Neural cell (in vitro differentiated cells): ENCODE measurements around the gene MCMBP. TPM values are rescaled to one million over a fixed set of nuclear protein-coding genes. Genes with fewer than 3 reads are reported as not detected.

Experiments
- H2AFZ ChIP-seq: fragments of 200-600, 300-800 bp; sonication (generic), shearing (Covaris generic); 2 replicates; pipeline ENCODE4 v1.6.0; 2014; ENCODE audit warnings: low read depth, mild to moderate bottlenecking, antibody characterized with exemption, low read length, moderate library complexity
- H3F3A ChIP-seq: fragments of 200-600 bp; shearing (Covaris generic); 2 replicates; pipeline ENCODE4 v1.6.1; 2016; ENCODE audit warnings: mild to moderate bottlenecking, moderate library complexity, mixed read lengths, antibody characterized with exemption, low read length; ENCODE audit not compliant: insufficient read depth, poor library complexity, severe bottlenecking
- H3K27ac ChIP-seq: fragments of 200-600, 300-800 bp; sonication (generic), shearing (Covaris generic); 2 replicates; pipeline ENCODE4 v1.5.1; 2014; ENCODE audit warnings: mild to moderate bottlenecking, low read length, moderate library complexity
- H3K27me3 ChIP-seq: fragments of 300-800, 200-600 bp; sonication (generic), shearing (Covaris generic); 2 replicates; pipeline ENCODE4 v1.6.0; 2014; ENCODE audit warnings: mild to moderate bottlenecking, low read depth, low read length, moderate library complexity; ENCODE audit not compliant: insufficient read depth
- H3K36me3 ChIP-seq: fragments of 300-800, 200-600 bp; sonication (generic), shearing (Covaris generic); 2 replicates; pipeline ENCODE4 v1.5.1; 2014; ENCODE audit warnings: mild to moderate bottlenecking, antibody characterized with exemption, low read length, moderate library complexity; ENCODE audit not compliant: insufficient read depth
- H3K4me2 ChIP-seq: fragments of 300-800, 200-600 bp; sonication (generic), shearing (Covaris generic); 2 replicates; pipeline ENCODE4 v1.6.0; 2014; ENCODE audit warnings: mild to moderate bottlenecking, low read length
- H3K4me3 ChIP-seq: fragments of 300-800, 200-600 bp; sonication (generic), shearing (Covaris generic); 2 replicates; pipeline ENCODE4 v1.5.1; 2014; ENCODE audit warnings: mild to moderate bottlenecking, low read length, moderate library complexity
- H3K79me2 ChIP-seq: fragments of 200-600 bp; shearing (Covaris generic); replicated peaks from 2 replicates; pipeline ENCODE4 v1.6.0; 2014; ENCODE audit warnings: mild to moderate bottlenecking, low read length, moderate library complexity; ENCODE audit not compliant: insufficient read depth
- H3K9ac ChIP-seq: fragments of 300-800, 200-600 bp; sonication (generic), shearing (Covaris generic); 2 replicates; pipeline ENCODE4 v1.6.1; 2016; ENCODE audit warnings: mild to moderate bottlenecking, low read length, mixed read lengths
- H3K9me2 ChIP-seq: fragments of 200-600 bp; shearing (Covaris generic); 2 replicates; pipeline ENCODE4 v1.6.1; 2016; ENCODE audit warnings: mild to moderate bottlenecking, low read length, mixed read lengths; ENCODE audit not compliant: insufficient read depth
- H3K9me3 ChIP-seq: fragments of 200-600, 300-800 bp; sonication (generic), shearing (Covaris generic); 2 replicates; pipeline ENCODE4 v1.6.1; 2016; ENCODE audit warnings: mild to moderate bottlenecking, mixed run types, low read length, moderate library complexity, mixed read lengths
- H4K20me1 ChIP-seq: fragments of 200-600 bp; shearing (Covaris generic); 2 replicates; pipeline ENCODE4 v1.6.1; 2016; ENCODE audit warnings: mild to moderate bottlenecking, mixed run types; ENCODE audit not compliant: insufficient read depth
- EP300 ChIP-seq: fragments of 450-650 bp; conservative IDR thresholded peaks from 2 replicates; pipeline ENCODE4 v1.6.1; 2014; ENCODE audit warnings: antibody characterized with exemption, mild to moderate bottlenecking, moderate library complexity; ENCODE audit not compliant: poor library complexity, severe bottlenecking
- EZH2 ChIP-seq: fragments of 200-600, 300-800 bp; shearing (Covaris generic), sonication (generic); IDR thresholded peaks from 2 replicates; pipeline ENCODE4 v1.6.1; 2014; ENCODE audit warnings: antibody characterized with exemption, low read length, borderline replicate concordance, mild to moderate bottlenecking; ENCODE audit not compliant: insufficient read depth, poor library complexity, severe bottlenecking
- MXI1 ChIP-seq: fragments of 450-650 bp; conservative IDR thresholded peaks from 2 replicates; pipeline ENCODE4 v1.6.1; 2014; ENCODE audit warnings: antibody characterized with exemption, mild to moderate bottlenecking; ENCODE audit not compliant: poor library complexity, severe bottlenecking
- POLR2AphosphoS5 ChIP-seq: IDR thresholded peaks from 2 replicates; pipeline ENCODE4 v1.6.1; 2012
- RAD21 ChIP-seq: fragments of 450-650 bp; conservative IDR thresholded peaks from 2 replicates; pipeline ENCODE4 v1.6.1; 2014; ENCODE audit warnings: antibody characterized with exemption, mild to moderate bottlenecking, moderate library complexity
- SMC3 ChIP-seq: fragments of 450-650 bp; conservative IDR thresholded peaks from 2 replicates; pipeline ENCODE4 v1.6.1; 2014; ENCODE audit warnings: antibody characterized with exemption, mild to moderate bottlenecking, moderate library complexity; ENCODE audit not compliant: poor library complexity
- TAF1 ChIP-seq: IDR thresholded peaks from 2 replicates; pipeline ENCODE4 v1.6.1; 2012; ENCODE audit warnings: low read depth
- polyA plus RNA-seq: library from polyadenylated mRNA; depleted of rRNA; stranded (reverse); fragments of >200 nt; gene quantifications from 2 replicates; pipeline ENCODE4 v1.2.3, GENCODE V29; 2014
- TF ChIP-seq, protein P1 (sequence below): fragments of 450-650 bp; IDR thresholded peaks from 2 replicates; pipeline ENCODE4 v1.5.1; 2014; ENCODE audit warnings: antibody characterized with exemption, mild to moderate bottlenecking, moderate library complexity; ENCODE audit not compliant: poor library complexity, severe bottlenecking
- TF ChIP-seq, protein P2 (sequence below): IDR thresholded peaks from 2 replicates; pipeline ENCODE4 v1.6.1; 2012; ENCODE audit warnings: borderline replicate concordance

MCMBP gene
- polyA plus RNA-seq, 1 donor from 2014 or later = 58.0 TPM

DNA sequence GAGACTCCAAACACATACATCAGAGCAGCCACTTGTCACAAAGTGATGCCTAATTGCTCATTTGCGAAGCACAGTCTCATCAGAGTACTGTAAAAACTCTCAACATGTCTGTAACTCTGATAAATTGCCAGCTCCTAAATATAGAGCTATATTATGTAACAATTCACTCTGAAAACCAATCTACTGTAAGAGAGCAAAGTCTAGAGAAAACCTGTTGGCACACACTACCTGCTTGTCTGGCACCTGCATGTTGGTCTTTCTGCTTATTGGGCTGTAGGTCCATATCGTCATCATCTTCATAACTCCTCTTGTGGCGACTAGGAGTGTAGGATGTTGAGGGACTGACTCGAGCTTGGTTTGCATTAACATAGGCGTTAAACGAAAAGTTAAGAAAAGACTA, 19.8 kb downstream of the MCMBP start:
- H2AFZ ChIP-seq = no peak overlapping the region
- no peak overlapping the region for H3K9ac ChIP-seq

DNA sequence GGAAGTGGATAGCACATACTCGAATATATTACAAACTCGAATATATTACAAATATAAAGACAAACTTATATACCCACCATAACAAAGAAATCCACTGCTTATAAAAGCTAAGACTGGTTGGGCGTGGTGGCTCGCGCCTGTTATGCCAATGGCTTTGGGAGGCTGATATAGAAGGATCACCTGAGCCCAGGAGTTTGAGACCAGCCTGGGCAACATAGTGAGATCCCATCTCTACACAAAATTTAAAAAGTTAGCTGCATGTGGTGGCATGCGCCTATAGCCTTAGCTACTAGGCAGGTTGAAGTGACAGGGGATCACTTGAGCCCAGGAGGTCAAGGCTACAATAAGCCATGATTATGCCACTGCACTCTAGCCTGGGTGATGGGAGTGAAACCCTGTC, 20.4 kb downstream of the MCMBP start:
- Histone ChIP-seq H3K36me3 (peaks cover 7% of the 10 kb centered on the region), H3K79me2 (no peaks in the 10 kb centered on the region), H3K27me3 (no peaks in the 10 kb centered on the region), H3F3A (no peaks in the 10 kb centered on the region), H3K9me2 (no peaks in the 10 kb centered on the region), H2AFZ (no peak overlapping the region), H3K4me3 (no peak overlapping the region), H3K9ac (no peak overlapping the region), H3K9me3 (no peaks in the 10 kb centered on the region), H3K27ac (no peak overlapping the region), H3K4me2 (no peak overlapping the region), H4K20me1 (no peaks in the 10 kb centered on the region)
- no peak for TF ChIP-seq MXI1
- no peak for TF ChIP-seq POLR2AphosphoS5
- no peak for TF ChIP-seq EP300
- no peak for TF ChIP-seq TAF1
- TF ChIP-seq, protein P1, sequence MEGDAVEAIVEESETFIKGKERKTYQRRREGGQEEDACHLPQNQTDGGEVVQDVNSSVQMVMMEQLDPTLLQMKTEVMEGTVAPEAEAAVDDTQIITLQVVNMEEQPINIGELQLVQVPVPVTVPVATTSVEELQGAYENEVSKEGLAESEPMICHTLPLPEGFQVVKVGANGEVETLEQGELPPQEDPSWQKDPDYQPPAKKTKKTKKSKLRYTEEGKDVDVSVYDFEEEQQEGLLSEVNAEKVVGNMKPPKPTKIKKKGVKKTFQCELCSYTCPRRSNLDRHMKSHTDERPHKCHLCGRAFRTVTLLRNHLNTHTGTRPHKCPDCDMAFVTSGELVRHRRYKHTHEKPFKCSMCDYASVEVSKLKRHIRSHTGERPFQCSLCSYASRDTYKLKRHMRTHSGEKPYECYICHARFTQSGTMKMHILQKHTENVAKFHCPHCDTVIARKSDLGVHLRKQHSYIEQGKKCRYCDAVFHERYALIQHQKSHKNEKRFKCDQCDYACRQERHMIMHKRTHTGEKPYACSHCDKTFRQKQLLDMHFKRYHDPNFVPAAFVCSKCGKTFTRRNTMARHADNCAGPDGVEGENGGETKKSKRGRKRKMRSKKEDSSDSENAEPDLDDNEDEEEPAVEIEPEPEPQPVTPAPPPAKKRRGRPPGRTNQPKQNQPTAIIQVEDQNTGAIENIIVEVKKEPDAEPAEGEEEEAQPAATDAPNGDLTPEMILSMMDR = no peak
- no peak for TF ChIP-seq EZH2
- TF ChIP-seq SMC3 = no peak
- TF ChIP-seq, protein P2, sequence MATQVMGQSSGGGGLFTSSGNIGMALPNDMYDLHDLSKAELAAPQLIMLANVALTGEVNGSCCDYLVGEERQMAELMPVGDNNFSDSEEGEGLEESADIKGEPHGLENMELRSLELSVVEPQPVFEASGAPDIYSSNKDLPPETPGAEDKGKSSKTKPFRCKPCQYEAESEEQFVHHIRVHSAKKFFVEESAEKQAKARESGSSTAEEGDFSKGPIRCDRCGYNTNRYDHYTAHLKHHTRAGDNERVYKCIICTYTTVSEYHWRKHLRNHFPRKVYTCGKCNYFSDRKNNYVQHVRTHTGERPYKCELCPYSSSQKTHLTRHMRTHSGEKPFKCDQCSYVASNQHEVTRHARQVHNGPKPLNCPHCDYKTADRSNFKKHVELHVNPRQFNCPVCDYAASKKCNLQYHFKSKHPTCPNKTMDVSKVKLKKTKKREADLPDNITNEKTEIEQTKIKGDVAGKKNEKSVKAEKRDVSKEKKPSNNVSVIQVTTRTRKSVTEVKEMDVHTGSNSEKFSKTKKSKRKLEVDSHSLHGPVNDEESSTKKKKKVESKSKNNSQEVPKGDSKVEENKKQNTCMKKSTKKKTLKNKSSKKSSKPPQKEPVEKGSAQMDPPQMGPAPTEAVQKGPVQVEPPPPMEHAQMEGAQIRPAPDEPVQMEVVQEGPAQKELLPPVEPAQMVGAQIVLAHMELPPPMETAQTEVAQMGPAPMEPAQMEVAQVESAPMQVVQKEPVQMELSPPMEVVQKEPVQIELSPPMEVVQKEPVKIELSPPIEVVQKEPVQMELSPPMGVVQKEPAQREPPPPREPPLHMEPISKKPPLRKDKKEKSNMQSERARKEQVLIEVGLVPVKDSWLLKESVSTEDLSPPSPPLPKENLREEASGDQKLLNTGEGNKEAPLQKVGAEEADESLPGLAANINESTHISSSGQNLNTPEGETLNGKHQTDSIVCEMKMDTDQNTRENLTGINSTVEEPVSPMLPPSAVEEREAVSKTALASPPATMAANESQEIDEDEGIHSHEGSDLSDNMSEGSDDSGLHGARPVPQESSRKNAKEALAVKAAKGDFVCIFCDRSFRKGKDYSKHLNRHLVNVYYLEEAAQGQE = no peak
- no peak for TF ChIP-seq RAD21

More for the DNA sequence above, 19.8 kb downstream of the MCMBP start:
- H3K9me2 ChIP-seq = no peaks in the 10 kb centered on the region
- H4K20me1 ChIP-seq = no peaks in the 10 kb centered on the region
- no peaks in the 10 kb centered on the region for H3F3A ChIP-seq
- TF ChIP-seq POLR2AphosphoS5 = no peak
- TF ChIP-seq TAF1 = no peak
- no peak for TF ChIP-seq RAD21
- TF ChIP-seq, protein P1 = no peak
- no peak for TF ChIP-seq SMC3
- no peak for TF ChIP-seq MXI1
- TF ChIP-seq, protein P2 = no peak
- no peak for TF ChIP-seq EP300
- TF ChIP-seq EZH2 = no peak
- H3K27ac ChIP-seq = no peak overlapping the region
- H3K36me3 ChIP-seq = peaks cover 11% of the 10 kb centered on the region
- no peak overlapping the region for H3K4me3 ChIP-seq
- H3K27me3 ChIP-seq = no peaks in the 10 kb centered on the region
- no peaks in the 10 kb centered on the region for H3K79me2 ChIP-seq
- H3K9me3 ChIP-seq = no peaks in the 10 kb centered on the region
- no peak overlapping the region for H3K4me2 ChIP-seq
